GM18873 (cell line): Measurements from ENCODE around the gene KCTD11.
"Not testable (repeated sequence)": the region's sequence is repeated elsewhere in the genome, so short reads cannot be mapped to it uniquely, and the experiment has no call there.

ENCODE experiments used
- ATAC-seq: cut with Tn5 transposase; IDR thresholded peaks from one replicate; pipeline ENCODE4 v1.9.1; 2021; ENCODE audit warnings: mild to moderate bottlenecking, moderate library complexity, moderate number of reproducible peaks; ENCODE audit not compliant: unreplicated experiment, low FRiP score

Gene KCTD11

GRCh38 chr17:7340179-7340578 is 11.8 kb upstream of the KCTD11 start:
- no peak for ATAC-seq

GRCh38 chr17:7341842-7342241 is 10.1 kb upstream of the KCTD11 start:
- no peak for ATAC-seq

DNA sequence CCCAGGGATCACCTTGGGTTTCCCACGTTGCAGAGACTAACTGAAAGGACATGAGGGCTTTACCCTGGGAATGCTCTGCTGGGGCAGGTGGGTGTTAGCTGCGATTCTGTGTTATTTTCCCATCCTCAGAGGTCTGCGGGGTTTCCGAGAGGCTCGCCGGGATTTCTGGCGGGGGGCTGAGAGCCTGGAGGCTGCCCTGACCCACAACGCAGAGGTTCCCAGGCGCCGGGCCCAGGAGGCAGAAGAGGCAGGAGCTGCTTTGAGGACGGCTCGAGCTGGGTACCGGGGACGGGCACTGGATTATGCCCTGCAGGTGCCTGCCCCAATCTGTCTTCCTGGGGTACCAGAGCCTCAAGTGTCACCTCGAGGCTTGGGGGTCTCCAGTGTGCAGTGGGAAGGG is 8.7 kb upstream of the KCTD11 start:
- ATAC-seq: no peak

DNA sequence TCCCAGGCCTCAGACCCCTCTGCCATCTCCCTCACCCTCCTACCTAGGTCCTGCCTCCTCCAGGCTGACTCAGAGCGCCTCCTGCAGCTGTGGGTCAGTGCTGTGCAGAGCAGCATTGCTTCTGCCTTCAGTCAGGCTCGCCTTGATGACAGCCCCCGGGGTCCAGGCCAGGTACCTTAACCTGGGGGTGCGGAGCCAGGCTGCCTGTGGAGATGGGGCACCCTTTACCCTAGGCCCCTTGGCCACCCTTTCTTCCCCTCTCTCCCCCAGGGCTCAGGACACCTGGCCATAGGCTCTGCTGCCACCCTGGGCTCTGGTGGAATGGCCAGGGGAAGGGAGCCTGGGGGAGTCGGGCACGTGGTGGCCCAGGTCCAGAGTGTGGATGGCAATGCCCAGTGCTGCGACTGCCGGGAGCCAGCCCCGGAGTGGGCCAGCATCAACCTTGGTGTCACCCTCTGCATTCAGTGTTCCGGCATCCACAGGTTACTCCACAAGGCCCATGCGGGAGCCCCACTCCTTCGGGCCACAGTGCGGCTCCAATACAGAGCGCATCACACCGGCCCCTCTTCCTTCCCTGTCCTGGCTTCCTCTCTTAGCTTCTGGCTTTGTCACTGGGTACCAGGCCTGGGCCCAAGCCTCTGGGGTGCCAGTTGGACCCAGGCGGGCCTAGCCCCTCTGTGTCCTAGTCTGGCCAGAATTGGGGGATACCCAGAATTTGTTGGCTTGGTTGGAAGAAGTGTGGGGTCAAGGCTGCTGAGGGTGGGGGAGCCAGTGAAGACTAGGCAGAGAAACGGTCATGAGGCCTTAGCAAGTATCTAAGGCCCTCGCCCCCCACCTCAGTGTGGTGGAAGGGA is 5.0 kb upstream of the KCTD11 start:
- ATAC-seq: no peak

- ATAC-seq: no peak
Observed at GRCh38 chr17:7347630-7348477, 4.1 kb upstream of the KCTD11 start.

DNA sequence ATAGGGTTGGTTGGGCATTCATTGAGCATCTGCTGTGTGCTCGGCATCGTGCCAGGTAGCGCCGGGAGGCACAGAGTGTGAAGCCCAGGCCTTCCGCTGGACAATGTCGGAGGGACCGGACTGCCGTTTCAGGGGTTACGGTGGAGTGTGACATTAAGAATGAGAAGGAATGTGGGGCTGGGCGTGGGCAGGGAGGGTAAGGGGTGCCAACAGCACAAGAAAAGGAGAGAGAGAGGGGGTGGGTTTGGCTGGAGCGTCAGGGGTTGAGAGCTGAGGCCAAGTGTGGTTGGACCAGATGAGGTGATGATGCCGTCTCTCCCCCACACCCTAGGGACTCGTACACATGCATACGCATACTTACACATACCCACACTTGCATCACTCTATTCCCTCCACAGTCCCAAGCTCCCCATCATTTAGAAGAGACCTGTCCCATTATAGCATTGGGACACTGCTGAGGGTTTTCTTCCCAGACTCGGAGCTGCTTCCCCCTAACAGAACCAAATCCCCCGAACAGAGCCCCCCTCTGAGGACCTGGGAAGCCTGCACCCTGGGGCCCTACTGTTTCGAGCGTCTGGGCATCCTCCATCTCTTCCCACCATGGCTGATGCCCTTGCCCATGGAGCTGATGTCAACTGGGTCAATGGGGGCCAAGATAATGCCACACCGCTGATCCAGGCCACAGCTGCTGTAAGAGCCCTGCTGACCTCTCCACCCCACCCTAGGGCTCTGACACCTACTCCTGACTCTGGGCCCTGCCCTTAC is 3.3 kb upstream of the KCTD11 start:
- no peak for ATAC-seq

DNA sequence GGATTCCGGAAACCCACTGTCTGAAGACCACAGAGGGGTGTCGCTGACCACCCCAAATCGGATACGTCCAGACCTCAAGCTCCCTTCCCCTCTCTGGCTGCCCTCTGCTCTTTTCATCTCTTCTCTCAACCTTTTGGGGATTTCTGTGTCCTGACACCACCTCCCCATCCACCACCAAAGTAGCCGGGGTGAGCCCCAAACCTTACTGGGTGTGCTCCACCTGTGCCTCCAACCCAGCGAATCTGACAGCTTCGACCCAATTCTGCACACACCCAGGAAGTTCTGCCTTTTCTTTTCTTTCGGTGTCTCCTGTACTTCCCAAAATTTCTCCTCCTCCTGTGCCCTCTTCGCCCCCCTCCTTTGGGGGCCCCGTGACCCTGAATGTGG is 534 bp downstream of the KCTD11 start:
- no peak for ATAC-seq

DNA sequence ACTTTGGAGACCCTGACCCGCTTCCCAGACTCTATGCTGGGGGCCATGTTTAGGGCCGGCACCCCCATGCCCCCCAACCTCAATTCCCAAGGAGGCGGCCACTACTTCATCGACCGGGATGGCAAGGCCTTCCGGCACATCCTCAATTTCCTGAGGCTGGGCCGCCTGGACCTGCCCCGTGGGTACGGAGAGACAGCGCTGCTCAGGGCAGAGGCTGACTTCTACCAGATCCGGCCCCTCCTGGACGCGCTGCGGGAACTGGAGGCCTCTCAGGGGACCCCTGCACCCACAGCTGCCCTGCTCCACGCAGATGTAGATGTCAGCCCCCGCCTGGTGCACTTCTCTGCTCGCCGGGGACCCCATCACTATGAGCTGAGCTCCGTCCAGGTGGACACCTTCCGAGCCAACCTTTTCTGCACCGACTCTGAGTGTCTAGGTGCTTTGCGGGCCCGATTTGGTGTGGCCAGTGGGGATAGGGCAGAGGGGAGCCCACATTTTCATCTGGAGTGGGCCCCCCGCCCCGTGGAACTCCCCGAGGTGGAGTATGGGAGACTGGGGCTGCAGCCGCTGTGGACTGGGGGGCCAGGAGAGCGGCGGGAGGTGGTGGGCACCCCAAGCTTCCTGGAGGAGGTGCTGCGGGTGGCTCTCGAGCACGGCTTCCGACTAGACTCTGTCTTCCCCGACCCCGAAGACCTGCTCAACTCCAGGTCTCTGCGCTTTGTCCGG is 1.1 kb downstream of the KCTD11 start:
- no peak for ATAC-seq

DNA sequence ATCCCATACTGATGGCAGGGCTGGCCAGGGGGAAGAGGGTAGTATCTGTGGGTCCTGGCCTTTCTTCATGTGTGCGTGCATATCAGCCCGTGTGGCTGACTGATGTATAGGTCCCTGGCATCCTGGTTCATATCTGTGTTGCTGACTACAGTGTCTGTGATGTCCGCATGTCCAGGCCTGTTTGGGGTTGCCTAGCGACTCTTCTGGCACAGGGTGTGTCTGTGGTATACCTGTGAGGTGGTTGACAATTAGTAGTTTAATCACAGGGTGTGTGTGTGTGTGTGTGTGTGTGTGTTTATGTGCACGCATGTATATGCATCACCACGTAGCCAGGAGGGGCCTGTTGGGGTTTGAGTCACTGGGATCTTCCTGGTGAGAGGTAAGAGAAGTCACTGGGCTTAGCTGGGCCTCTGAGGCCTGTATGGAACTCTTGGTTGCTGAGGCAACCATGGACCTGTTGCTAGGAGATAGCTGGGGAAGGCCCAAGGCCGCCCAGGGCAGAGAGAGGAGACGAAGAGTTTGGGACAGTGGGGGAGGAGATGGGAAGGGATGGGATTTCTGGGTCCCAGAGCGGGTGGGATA is 2.4 kb downstream of the KCTD11 start:
- ATAC-seq: no peak

GRCh38 chr17:7355053-7355452 is 3.1 kb downstream of the KCTD11 start, which contains the start of gene TMEM95:
Gene TMEM95 (plus strand): TSS chr17:7355156. CDS start chr17:7355205, 49 bp downstream.
- no peak for ATAC-seq

DNA sequence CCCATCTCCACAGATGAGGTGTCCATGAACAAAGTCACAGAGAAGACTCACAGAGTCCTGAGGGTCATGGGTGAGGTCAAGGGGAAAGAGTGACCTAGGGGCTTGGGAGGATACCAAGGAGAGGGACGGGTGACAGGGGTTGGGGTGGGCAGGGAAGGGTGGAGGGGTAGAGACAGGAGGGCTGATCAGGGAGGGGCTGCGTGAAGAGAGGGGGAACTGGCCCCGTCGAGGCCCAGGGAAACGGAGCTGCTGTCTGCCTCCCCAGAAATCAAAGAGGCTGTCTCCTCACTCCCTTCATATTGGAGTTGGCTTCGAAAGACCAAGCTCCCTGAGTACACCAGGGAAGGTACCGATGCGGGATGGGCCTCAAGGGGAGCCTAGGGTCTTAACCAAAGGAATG is 3.6 kb downstream of the KCTD11 start:
- no peak for ATAC-seq

- no peak for ATAC-seq
Observed at GRCh38 chr17:7356072-7356549, 4.1 kb downstream of the KCTD11 start.

- ATAC-seq: no peak
Observed at GRCh38 chr17:7356756-7357155, 4.8 kb downstream of the KCTD11 start.

GRCh38 chr17:7357381-7357780 is 5.4 kb downstream of the KCTD11 start:
- ATAC-seq: no peak

- ATAC-seq: no peak
Observed at GRCh38 chr17:7361906-7362305, 9.9 kb downstream of the KCTD11 start.

GRCh38 chr17:7363311-7363710 is 11.3 kb downstream of the KCTD11 start:
- ATAC-seq: no peak

- not testable (repeated sequence) for ATAC-seq
Observed at GRCh38 chr17:7365963-7366362, 14.0 kb downstream of the KCTD11 start.

- no peak for ATAC-seq
Observed at GRCh38 chr17:7367083-7367482, 15.1 kb downstream of the KCTD11 start.

GRCh38 chr17:7367918-7368598 is 16.1 kb downstream of the KCTD11 start:
- no peak for ATAC-seq
